Esophagus squamous epithelium (tissue), 4 donors: ENCODE data around the gene ZSCAN4.

Experiments used
- CTCF ChIP-seq, 6 experiments: fragments of 450-650 bp in 4 of 6; fragments of 200-600 bp in 2 of 6; sonication (generic) in 2 of 6; IDR thresholded peaks; one replicate each; pipeline ENCODE4 v1.5.1; 2016 to 2019; ENCODE audit warnings: antibody characterized with exemption in 6 of 6, mild to moderate bottlenecking in 4 of 6, moderate library complexity in 4 of 6
- POLR2A ChIP-seq, 4 donors: fragments of 450-650 bp; IDR thresholded peaks; one replicate each; pipeline ENCODE4 v1.6.1; 2017; ENCODE audit warnings: antibody characterized with exemption in 4 of 4, mild to moderate bottlenecking in 4 of 4, moderate library complexity in 3 of 4

GRCh38 chr19:57620673-57621348, 47.9 kb upstream of the ZSCAN4 start:
- TF ChIP-seq POLR2A (IDR thresholded peaks at IDR 0.05) = no peak
- TF ChIP-seq CTCF (IDR thresholded peaks at IDR 0.05) = no peak
